ENCODE data around the gene ALDH7A1. TPM values are rescaled to one million over a fixed set of nuclear protein-coding genes. Genes with fewer than 3 reads are reported as not detected.
"Not testable (repeated sequence)": the region's sequence is repeated elsewhere in the genome, so short reads cannot be mapped to it uniquely, and the experiment has no call there.

Gene ALDH7A1
- total and polyA plus RNA-seq, 2 experiments from 2014 or later: 65.2 to 121 TPM

GRCh38 chr5:126633552-126633951, 38.5 kb upstream of the ALDH7A1 start:
- H3K27ac ChIP-seq: no peak overlapping the region

GRCh38 chr5:126631920-126632319, 36.9 kb upstream of the ALDH7A1 start:
- no peak for DNase-seq (ENCODE audit: low read depth in 1 of 2, low spot score in 1 of 2)
- no peaks in the 10 kb centered on the region for H3K4me1 ChIP-seq (ENCODE audit: low read depth)
- no peaks in the 10 kb centered on the region for H3K9me3 ChIP-seq (ENCODE audit: low read depth)
- no peak overlapping the region for H3K4me3 ChIP-seq
- no peak overlapping the region for H3K27ac ChIP-seq
- no peaks in the 10 kb centered on the region for H3K36me3 ChIP-seq
- H3K27me3 ChIP-seq: no peaks in the 10 kb centered on the region
- TF ChIP-seq CTCF (IDR thresholded peaks at IDR 0.05; ENCODE audit: low read depth, low read length): no peak

More at GRCh38 chr5:126633552-126633951, 38.5 kb upstream of the ALDH7A1 start:
- Histone ChIP-seq H3K9me3 (ENCODE audit: low read depth) (no peaks in the 10 kb centered on the region), H3K4me3 (no peak overlapping the region), H3K4me1 (ENCODE audit: low read depth) (no peaks in the 10 kb centered on the region), H3K36me3 (no peaks in the 10 kb centered on the region), H3K27me3 (no peaks in the 10 kb centered on the region)
- no peak for DNase-seq (ENCODE audit: low read depth in 1 of 2, low spot score in 1 of 2)
- TF ChIP-seq CTCF (IDR thresholded peaks at IDR 0.05; ENCODE audit: low read depth, low read length): no peak

- peaks cover 7% of the 10 kb centered on the region for H3K36me3 ChIP-seq
- H3K4me3 ChIP-seq: no peak overlapping the region
- no peak overlapping the region for H3K27ac ChIP-seq
- no peaks in the 10 kb centered on the region for H3K4me1 ChIP-seq (ENCODE audit: low read depth)
- no peak for TF ChIP-seq CTCF (IDR thresholded peaks at IDR 0.05; ENCODE audit: low read depth, low read length)
- no peaks in the 10 kb centered on the region for H3K27me3 ChIP-seq
- no peaks in the 10 kb centered on the region for H3K9me3 ChIP-seq (ENCODE audit: low read depth)
- no peak for DNase-seq (ENCODE audit: low read depth in 1 of 2, low spot score in 1 of 2)
Measured at GRCh38 chr5:126628102-126628501, 33.1 kb upstream of the ALDH7A1 start.

- Histone ChIP-seq H3K9me3 (ENCODE audit: low read depth) (no peaks in the 10 kb centered on the region), H3K4me1 (ENCODE audit: low read depth) (no peaks in the 10 kb centered on the region), H3K27ac (no peak overlapping the region), H3K36me3 (peaks cover 23% of the 10 kb centered on the region), H3K4me3 (no peak overlapping the region), H3K27me3 (no peaks in the 10 kb centered on the region)
- DNase-seq (ENCODE audit: low read depth in 1 of 2, low spot score in 1 of 2): peak in 1 of 2 donors; percentile 77
- no peak for TF ChIP-seq CTCF (IDR thresholded peaks at IDR 0.05; ENCODE audit: low read depth, low read length)
Measured at GRCh38 chr5:126624534-126624933, 29.5 kb upstream of the ALDH7A1 start.

GRCh38 chr5:126619781-126620180, 24.8 kb upstream of the ALDH7A1 start:
- H3K4me3 ChIP-seq: no peak overlapping the region
- no peak for DNase-seq (ENCODE audit: low read depth in 1 of 2, low spot score in 1 of 2)
- no peak for TF ChIP-seq CTCF (IDR thresholded peaks at IDR 0.05; ENCODE audit: low read depth, low read length)
- H3K4me1 ChIP-seq (ENCODE audit: low read depth): no peaks in the 10 kb centered on the region
- H3K36me3 ChIP-seq: peaks cover 32% of the 10 kb centered on the region
- no peak overlapping the region for H3K27ac ChIP-seq
- no peaks in the 10 kb centered on the region for H3K9me3 ChIP-seq (ENCODE audit: low read depth)
- H3K27me3 ChIP-seq: no peaks in the 10 kb centered on the region

GRCh38 chr5:126617603-126618002, 22.6 kb upstream of the ALDH7A1 start:
- H3K27me3 ChIP-seq; DNase-seq (ENCODE audit: low read depth in 1 of 2, low spot score in 1 of 2); H3K4me1 ChIP-seq (ENCODE audit: low read depth); H3K4me3 ChIP-seq; H3K27ac ChIP-seq; H3K9me3 ChIP-seq (ENCODE audit: low read depth): not testable (repeated sequence)
- peaks cover 33% of the 10 kb centered on the region for H3K36me3 ChIP-seq
